HG02798 (cell line): ENCODE results near the gene PAWR.
"Not testable (repeated sequence)": the region's sequence is repeated elsewhere in the genome, so short reads cannot be mapped to it uniquely, and the experiment has no call there.

Experiments
- ATAC-seq: cut with Tn5 transposase; IDR thresholded peaks from one replicate; pipeline ENCODE4 v1.9.1; 2021; ENCODE audit warnings: mild to moderate bottlenecking; ENCODE audit not compliant: unreplicated experiment, poor library complexity

Gene PAWR

GRCh38 chr12:79687711-79688260 lies 3.0 kb downstream of the PAWR start:
- ATAC-seq: no peak

- no peak for ATAC-seq
These were observed 4.6 kb downstream of the PAWR start for GRCh38 chr12:79686171-79686570.

- ATAC-seq: no peak
These were observed 5.7 kb downstream of the PAWR start for GRCh38 chr12:79685068-79685467.

- ATAC-seq: not testable (repeated sequence)
These were observed 6.4 kb downstream of the PAWR start for GRCh38 chr12:79684338-79684737.

- no peak for ATAC-seq
These were observed 8.2 kb downstream of the PAWR start for GRCh38 chr12:79682593-79682992.

GRCh38 chr12:79681008-79681590 lies 9.7 kb downstream of the PAWR start:
- no peak for ATAC-seq

GRCh38 chr12:79680051-79680450 lies 10.7 kb downstream of the PAWR start:
- no peak for ATAC-seq

- no peak for ATAC-seq
These were observed 12.5 kb downstream of the PAWR start for GRCh38 chr12:79678306-79678705.

- no peak for ATAC-seq
These were observed 13.1 kb downstream of the PAWR start for GRCh38 chr12:79677672-79678071.

GRCh38 chr12:79676579-79676978 lies 14.2 kb downstream of the PAWR start:
- no peak for ATAC-seq

GRCh38 chr12:79674629-79675028 lies 16.1 kb downstream of the PAWR start:
- no peak for ATAC-seq

- ATAC-seq: no peak
These were observed 17.4 kb downstream of the PAWR start for GRCh38 chr12:79673354-79673753.

GRCh38 chr12:79668113-79668512 lies 22.7 kb downstream of the PAWR start:
- ATAC-seq: no peak

- no peak for ATAC-seq
These were observed 25.4 kb downstream of the PAWR start for GRCh38 chr12:79665212-79665887.

GRCh38 chr12:79664518-79664917 lies 26.2 kb downstream of the PAWR start:
- no peak for ATAC-seq

GRCh38 chr12:79662046-79662811 lies 28.5 kb downstream of the PAWR start:
- no peak for ATAC-seq

GRCh38 chr12:79661629-79662028 lies 29.1 kb downstream of the PAWR start:
- no peak for ATAC-seq

GRCh38 chr12:79659961-79660431 lies 30.8 kb downstream of the PAWR start:
- ATAC-seq: no peak

GRCh38 chr12:79658221-79658620 lies 32.5 kb downstream of the PAWR start:
- no peak for ATAC-seq

- ATAC-seq: no peak
These were observed 33.6 kb downstream of the PAWR start for GRCh38 chr12:79657136-79657535.

- no peak for ATAC-seq
These were observed 35.7 kb downstream of the PAWR start for GRCh38 chr12:79655036-79655435.
